NCI-H1436 treated with DMSO at 0.1 percent for 48 hours (cell line): ENCODE data around the gene SMPD3.

Experiments
- DNase-seq: peaks from one replicate; lab custom pipeline; 2025; lab: John Stamatoyannopoulos, UW

SMPD3 gene

DNA sequence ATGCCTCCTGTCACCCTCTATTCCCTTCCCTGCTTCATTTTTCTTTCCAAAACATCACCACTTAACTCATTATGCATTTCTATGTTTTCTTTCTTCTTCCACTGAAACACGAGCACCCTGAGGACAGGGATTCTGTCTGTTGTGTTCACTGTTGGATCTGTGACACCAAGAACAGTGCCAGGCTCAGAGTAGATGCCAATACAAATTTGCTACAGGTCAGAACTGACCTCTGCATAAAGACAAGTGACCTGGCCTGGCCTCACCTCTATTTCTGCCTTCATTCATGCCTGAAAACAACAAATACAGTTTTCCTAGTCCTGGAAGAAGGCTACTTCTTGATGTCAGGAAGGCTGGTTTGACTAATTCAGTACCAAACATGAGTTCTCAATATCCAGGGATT lies 45.1 kb downstream of the SMPD3 start:
- DNase-seq: no peak

DNA sequence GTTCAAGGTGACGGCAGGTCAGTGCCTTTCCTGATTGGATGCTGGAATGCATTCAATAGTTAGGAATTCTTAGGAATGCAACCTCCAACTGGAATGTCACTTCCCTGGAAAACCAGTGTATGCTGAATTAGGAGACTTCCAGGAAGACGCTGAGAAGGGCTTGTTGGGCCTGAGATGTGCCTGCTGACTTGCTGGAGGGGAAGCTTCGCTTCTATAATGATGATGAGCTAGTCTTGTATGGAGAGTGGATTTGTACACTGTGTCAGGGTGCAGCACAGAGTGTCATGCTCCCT lies 45.6 kb downstream of the SMPD3 start:
- DNase-seq: no peak

DNA sequence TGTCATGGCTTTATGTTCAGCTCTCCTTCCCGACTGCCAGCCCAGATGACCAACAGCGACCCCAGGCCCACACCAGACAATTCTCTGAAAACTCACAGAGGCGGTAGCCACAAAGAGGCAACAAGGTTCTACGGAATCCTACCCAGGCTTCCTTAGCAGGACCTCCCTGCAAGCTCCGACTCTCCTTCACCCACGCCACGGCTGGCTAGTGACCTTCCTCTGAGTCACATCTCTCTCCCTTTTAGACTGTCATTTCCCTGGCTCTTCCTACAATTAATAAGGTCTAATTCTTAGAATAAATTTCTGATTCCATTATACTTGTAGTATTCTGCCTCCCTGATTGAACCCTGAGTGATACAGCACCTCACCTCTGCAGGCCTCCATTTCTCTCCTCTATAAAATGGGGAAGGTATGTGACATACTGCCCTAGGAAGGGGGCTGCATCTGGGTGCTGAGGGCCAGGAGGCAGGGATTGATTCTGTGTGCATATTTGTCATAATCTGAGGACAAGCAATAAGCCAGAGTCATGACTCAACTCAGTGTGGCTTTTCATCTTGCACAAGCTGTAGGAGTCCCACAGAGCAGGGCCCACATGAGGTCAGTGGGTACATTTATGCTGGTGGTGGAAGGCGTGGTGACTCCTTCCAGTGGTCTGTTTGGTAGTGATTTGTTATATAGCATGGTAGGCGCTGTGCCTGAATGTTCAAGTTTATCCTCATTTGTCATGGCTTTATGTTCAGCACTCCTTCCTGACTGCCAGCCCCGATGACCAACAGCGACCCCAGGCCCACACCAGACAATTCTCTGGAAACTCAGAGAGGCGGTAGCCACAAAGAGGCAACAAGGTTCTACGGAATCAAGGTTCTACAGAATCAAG lies 46.2 kb downstream of the SMPD3 start:
- no peak for DNase-seq

DNA sequence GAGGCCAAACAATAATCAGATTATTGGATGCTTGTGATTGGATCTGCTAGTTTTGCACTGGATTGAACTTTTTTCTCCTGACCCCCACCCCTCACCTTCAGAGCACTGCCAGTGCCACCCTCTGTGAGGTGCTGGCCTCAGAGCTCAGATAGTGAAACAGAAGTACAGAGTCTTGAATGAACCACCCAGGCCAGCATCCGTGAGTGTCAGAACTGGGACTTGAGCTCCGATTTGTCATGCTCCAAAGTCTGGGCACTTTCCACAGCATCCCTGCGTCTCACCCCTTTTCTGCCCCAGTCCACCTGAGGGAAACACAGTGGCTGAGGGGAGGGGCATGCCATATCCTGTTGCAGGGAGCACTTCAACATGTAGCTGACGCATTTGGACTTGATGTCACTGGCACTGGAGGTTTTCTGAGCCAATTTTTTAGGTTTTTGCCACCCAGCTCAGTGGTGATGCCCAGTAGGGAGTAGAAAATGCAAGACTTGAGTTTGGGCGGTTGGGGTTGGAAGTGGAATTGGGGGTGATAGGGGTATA lies 47.3 kb downstream of the SMPD3 start:
- DNase-seq: no peak

DNA sequence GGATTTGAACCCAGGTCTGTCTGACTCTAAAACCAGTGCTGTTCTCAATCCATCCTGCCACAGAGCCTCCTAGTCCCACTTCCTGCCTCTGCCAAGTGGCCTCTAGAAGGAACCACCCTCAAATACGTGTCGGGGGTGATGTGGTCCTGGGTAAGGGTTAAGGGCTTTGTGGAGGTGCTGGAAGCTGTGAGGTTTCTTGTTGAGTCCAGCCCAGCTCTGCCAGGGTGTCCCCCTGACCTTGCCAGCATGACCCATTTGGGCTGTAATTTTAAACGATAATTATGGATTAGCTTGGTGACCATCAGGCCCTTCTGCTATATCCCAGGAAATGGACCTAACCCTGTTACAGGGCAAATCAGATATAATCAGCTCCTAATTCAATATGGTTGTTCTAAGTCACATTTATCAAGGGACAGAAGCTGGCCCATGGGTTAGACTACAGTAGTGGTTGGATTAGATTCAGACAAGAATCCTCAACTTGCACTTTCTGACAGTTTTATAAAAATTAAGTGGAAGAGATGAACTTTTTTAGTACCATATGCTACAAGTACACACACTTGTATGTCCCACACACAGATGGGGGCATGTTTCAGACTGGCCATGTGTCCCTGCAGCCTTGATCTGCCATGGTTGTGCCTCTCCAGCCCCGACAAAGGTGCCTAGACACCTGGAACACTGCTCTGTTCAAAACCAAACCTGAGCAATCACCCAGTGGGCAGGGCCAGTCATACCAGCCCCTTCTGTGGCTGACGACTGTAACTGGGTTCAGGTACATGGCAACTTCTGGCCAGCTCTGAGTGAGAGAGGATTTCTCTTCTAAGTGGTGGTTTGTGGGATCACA lies 48.0 kb downstream of the SMPD3 start:
- DNase-seq: no peak

DNA sequence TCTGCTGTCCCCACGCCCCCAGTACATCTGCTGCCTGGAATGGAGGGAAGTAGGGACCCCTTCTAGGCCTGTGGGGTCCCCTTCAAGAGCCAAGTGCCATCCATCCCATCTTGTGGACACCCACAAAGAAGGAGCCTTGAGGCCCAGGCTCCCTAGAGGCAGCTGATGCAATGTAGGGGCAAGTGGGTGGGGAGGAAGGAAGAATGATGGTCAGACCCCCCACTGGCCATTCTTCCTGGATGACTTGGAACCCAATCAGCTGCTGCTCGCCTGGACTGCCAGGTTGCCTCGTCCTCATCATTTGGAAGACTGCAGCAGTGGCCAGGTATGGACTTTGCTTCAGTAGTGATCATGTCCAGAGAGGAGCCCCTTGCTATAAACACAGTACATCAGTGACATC lies 48.9 kb downstream of the SMPD3 start:
- no peak for DNase-seq

DNA sequence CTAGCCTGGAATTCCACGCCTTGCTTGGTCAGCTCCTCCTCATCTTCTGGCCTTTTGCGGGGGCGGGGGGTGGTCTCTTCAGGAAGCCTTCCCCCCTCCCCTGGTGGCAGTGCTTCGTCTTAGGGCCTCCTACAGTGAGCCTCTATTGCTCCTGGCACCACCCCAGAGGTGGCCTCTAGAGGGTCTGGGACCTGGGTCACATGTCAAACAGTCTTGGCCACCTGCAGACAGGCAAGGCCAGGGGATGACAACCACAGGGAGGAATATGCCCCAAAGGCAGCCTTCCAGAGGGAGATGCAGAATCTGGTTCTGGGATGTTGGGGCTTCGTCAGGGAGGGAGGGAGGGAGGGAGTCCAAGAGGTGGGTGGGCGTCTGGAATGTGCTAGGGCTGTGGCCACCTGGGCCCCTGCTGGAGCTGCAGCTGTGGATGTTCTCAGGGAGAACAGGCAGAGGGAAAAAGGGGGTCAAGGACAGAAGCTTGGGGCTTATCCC lies 50.6 kb downstream of the SMPD3 start:
- no peak for DNase-seq

DNA sequence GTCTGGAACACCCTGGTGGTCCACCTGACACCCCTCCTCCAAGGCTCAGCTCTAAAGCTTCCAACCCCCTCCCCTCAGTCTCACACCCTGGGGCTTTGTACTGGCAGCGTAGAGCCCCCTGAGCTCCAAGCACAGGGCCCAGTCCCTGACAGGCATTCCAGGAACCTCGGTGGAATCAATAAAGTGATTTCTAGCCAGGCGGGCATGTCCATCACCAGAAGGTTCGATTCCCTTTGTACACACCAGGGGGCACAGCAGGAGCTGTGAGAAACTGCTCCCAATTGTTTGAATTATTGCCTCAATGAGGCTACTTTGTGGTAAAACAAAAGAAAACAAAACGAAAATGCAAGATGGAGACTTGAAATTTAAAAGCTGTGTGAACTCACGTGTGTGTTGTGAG lies 51.8 kb downstream of the SMPD3 start:
- DNase-seq: no peak

DNA sequence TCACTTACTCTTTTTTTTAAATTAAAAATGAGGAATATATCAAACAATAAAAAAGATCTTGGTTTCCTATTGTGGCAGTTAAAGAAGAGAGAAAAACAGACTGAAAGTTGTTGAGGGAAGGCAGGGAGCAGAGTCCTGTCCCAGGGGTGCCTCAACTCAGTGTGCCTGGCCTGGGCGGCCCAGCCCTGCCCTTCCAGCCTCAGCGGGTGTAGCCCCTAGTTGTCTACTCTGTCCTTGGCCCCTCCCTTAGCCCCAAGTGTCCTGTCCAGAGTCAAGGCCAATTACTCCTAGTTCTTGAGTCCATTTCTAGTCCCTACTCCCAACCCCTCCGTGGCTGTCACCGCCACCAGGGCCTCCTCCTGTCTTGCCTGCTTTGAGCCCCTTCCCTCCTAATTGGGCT lies 52.5 kb downstream of the SMPD3 start:
- no peak for DNase-seq

DNA sequence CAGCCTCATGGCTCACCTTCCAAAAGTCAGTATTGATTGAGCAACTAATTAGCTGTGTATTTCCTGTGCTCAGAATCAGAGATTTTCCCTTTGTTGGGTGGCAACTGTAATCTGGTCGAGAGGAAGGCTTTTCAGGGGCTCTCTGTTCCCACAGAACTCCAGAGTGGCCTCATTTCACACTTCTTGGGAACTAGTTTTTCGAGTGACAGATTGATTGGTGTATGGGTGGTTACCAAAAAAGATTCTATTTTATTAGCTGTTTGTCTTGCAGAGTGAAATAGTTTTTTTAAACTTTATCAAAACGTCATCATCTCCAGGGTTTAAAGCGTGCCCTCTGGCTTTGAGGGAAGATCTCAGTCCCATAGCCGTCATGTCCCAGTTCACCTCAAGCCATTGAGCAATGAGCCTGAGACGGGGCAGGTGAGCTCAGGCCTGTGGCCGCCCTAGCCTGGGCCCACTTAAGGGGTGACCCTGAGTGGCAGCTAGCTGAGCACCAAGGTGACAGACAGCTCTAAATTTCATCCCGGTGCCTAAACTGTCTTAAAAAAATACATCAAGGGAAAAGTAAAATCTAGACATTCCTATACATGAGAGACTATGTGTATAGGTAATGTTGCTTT lies 53.0 kb downstream of the SMPD3 start:
- no peak for DNase-seq

DNA sequence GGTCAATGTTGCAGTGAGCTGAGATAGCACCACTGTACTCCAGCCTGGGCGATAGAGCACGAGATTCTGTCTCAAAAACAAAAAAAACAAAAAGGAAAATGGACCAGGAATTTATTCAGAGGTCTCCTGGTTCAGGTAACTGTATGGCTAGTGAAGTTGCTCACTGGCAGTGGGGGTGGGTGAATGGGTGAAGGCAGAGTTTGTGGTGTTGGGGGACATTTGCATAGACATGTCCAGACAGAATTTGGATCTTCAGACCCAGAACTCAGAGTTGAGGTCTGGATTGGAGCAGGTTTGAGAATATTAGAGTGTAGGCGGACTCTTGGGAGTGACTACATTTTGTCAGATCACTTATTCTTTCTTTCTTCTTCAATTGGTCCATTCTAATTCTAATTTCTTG lies 55.0 kb downstream of the SMPD3 start:
- no peak for DNase-seq

DNA sequence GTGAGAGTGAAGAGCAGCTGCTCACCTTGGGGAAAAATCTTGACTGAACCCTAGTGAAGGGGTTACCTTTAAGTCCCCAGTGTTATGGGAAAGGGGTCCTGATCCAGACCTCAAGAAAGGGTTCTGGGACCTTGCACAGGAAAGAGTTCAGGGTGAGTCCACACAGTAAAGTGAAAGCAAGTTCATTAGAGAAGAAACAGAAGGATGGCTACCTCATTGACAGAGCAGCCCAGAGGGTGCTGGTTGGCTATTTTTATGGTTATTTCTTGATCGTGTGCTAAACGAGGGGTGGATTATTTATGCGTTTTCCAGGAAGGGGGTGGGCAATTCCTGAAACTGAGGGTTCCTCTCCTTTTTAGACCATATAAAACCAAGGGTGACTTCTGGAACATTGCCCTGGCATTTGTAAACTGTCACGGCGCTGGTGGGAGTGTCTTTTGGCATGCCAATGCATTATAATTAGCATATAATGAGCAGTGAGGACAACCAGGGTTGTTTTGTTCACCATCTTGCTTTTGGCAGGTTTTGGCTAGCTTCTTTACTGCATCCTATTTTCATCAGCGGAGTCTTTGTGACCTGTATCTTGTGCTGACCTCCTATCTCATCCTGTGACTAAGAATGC lies 58.4 kb downstream of the SMPD3 start:
- no peak for DNase-seq

DNA sequence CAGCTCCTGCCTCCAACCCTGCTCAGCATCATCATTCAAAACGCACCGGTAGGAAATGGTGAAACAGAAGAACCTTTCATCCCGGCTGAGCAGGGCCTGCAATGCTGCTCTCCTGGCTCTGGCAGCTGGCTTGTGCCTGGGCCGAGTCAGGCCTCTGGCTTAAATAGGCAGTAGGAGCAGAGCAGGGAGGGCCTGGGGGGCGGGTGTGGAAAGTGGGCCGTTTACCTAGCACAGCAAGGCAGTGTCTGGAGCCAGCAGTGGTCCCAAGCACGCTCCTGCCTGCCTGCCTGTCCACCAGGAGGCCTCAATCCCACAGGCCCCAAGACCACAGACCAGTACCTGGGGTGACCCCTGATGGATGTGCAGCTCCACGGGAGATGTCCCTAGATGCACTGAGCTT lies 59.3 kb downstream of the SMPD3 start:
- no peak for DNase-seq

DNA sequence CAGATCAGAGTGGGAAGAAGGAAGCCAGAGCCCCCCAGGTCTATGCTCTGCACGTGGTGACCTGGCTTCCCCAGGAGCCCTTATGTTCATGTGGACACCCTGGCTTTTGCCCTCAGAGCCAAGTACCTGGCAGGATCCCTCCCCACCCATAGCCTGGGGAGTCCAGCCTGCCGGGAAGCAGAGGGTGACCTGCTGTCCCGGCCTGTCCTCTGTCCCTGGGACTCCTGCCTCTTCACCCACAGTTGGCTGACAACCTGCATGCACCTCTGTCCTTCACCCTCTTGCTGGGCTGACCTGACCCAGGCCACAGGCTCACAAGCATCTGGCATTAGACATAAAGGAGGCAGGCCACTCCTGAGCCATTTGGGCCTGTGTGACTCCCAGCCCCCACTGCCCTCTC lies 60.2 kb downstream of the SMPD3 start:
- DNase-seq: no peak

DNA sequence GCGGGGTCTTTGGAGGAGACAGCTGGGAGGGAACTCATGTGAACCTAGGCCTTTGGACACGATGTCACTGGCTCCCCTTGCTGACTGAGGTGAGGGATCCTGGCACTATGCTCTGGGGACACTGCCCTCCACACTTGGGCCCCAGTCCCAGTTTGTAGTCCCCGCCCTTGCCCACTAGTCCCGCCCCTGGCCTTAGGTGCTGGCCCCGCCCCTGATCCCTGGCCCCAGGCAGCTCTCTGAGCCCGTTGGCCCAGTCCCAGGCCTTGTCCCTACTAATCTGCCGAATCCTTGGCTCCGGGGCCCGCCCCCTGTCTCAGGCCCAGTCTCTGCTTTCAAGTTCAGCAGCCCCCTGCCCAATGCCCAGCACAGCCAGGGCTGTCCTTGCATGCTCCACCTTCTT lies 61.0 kb downstream of the SMPD3 start:
- no peak for DNase-seq

DNA sequence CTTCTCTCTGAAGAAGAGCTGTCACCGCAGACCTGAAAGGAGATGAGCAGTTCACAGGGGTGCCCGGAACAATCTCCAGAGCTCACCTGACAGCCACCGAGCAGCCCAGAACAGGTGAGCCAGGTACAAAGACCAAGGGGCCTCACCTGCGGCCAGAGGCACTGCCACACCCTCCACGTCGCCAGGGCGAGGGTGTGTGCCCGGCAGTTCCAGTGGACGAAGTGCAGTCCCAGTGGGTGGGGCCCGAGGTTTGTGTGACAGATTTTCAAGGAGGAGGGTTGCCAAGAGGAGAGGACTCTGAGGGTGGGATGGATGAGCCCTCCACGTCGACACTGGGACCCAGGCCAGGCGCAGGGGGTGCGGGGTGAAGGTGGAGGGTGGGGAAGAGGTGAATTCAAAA lies 61.7 kb downstream of the SMPD3 start:
- no peak for DNase-seq

DNA sequence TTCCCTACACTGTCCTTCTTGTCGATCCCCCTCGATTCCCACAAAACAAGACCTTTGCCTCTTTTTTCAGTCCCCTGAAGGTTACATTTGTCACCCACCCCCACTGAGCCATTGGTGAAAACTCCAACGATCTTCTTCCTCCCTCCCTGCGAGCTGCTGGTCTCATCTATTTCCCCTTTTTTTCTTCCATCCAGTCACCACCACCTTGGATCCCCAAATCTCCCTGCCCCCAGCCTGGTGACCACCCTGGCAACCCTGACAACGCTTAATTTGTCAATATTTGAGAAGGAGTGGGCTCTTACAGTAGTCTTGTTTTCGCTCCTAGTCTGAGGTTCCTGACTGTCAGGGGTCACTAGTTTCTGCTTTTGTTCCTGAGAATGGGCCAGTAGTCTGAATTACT lies 62.9 kb downstream of the SMPD3 start:
- DNase-seq: no peak

DNA sequence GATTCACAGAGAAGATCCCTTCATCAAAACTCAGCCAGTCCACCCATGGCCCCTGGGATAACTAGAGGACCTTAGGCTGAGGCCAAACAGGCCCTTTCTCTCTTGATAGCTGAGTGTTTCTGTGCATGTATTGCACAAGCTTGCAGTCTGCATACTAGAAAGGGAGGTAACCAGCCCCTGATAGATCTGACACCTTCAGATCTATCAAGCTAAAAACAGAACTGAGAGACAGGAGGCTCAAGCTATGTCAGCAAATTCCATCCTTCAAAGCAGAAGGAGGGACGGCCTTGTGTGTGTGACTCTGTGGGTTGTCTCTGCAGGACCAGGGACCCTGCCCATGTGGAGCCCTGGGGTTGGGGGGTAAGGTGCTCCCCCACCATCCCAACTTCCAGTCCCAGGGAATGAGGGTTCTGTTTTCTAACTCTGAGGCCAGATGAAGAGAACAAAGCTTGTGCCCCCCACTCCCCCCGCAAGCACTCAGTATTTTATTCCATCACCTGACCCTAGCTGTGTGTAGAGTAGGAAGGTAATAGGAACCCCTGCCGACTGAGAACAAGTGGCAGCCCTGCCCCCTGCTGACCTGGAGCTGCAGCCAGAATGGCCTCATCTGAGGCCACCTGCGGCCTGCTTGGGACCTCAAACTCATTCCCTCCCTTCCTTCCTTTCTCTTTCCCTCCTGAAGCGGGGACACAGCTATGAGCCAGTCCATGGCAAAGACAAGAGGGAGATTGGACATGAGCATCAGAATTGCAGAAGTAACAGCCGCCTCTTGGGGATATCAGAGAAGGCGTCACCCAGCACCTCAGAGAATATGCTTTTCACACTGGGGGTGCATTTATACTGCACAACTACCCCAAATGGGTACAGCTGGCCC lies 63.8 kb downstream of the SMPD3 start:
- DNase-seq: no peak

DNA sequence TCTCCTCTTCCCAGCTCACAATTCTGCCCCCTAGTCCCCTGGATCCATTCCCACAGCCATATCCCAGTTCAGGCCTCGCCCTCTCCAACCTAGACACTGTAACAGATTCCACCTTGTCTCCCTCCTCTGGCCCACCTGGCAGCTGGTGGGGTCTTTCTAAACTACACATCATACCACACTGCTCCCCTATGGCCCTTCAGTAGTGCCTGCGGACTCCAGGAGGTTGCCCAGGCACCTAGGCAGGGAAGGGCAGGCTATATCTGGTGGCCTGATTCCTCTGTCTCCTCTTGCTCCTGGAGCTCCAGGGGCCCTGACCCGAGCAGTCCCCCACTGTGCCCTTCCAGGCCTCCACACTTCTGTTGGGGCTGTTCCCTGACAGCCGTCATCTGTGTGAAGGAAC lies 64.5 kb downstream of the SMPD3 start:
- DNase-seq: no peak

DNA sequence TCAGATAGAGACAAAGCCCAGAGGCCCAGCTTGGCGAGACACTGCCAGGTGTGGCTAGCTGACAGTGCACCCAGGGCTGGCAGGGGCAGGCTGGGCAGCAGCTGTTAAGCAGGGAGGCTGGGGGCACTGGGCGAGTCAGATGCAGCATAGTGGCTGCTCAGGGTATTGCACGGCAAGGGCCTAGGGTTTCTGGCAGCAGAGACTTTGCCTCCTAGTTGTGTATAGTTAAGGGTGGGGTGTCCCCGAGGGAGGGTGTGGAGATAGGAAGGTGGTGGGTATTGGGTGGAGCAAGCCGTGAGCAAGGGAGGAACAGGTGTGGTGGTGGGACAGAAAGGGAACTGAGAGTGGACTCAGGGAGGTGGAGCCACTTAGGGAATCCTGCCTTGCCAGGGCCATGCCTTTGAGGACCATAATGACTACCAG lies 66.0 kb downstream of the SMPD3 start:
- no peak for DNase-seq

DNA sequence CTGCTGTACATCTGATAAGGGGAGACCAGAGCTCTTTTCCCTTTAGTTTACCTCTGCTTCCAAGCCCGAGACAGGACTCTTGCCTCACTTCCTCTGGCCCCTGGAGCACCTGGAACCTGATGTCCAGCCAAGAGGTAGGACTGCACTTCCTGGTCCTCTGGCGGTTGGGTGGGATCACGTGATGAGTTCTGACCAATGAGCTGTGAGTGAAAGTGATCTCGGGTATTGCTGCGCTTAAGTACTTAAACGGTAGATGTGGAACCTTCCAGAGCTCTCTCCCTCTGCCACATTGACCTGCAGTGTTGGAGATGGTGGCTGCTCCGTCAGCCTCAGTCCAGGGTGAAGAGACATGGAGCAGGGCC lies 67.0 kb downstream of the SMPD3 start:
- no peak for DNase-seq
